Stomach (tissue), 9 donors: ENCODE results near the gene ALPK1. TPM values are rescaled to one million over a fixed set of nuclear protein-coding genes. Genes with fewer than 3 reads are reported as not detected.
A peak's percentile ranks its signal among the peaks of the same experiment; 100 is the strongest.

Experiments used
- DNase-seq, 2 donors: peaks; one replicate each; pipeline versions ENCODE4 v3.0.0 to v3.0.0-alpha.2; 2013 to 2019
- H3K27ac ChIP-seq, 5 donors: fragments of 200-600 bp in 4 of 5; sonication (generic) in 4 of 5; one replicate each; pipeline ENCODE4 v1.5.1; 2013 to 2019; ENCODE audit warnings: mild to moderate bottlenecking in 1 of 5, moderate library complexity in 1 of 5
- H3K27me3 ChIP-seq, 3 donors: fragments of 200-600 bp; sonication (generic); one replicate each; pipeline ENCODE4 v1.5.1; 2017 to 2019; ENCODE audit warnings: mixed run types in 1 of 3
- H3K36me3 ChIP-seq, 4 donors: fragments of 200-600 bp; sonication (generic); 1 replicate in 3 of 4; 2 replicates in 1 of 4; pipeline ENCODE4 v1.5.1; 2016 to 2019
- H3K4me1 ChIP-seq, 4 donors: fragments of 200-600 bp; sonication (generic); one replicate each; pipeline ENCODE4 v1.5.1; 2016 to 2019
- H3K4me3 ChIP-seq, 4 donors: fragments of 200-600 bp; sonication (generic) in 3 of 4; one replicate each; pipeline ENCODE4 v1.5.1; 2016 to 2019; ENCODE audit warnings: mild to moderate bottlenecking in 1 of 4
- H3K9me3 ChIP-seq, 4 donors: fragments of 200-600 bp; sonication (generic); one replicate each; pipeline ENCODE4 v1.5.1; 2016 to 2019
- EP300 ChIP-seq: sonication (generic); formaldehyde crosslinking; IDR thresholded peaks from one replicate; pipeline ENCODE4 v1.6.1; 2017; ENCODE audit warnings: antibody characterized with exemption
- POLR2A ChIP-seq, 4 donors: fragments of 450-650 bp; IDR thresholded peaks; one replicate each; pipeline ENCODE4 v1.6.1; 2016; ENCODE audit warnings: antibody characterized with exemption in 4 of 4, control low read depth in 2 of 4, mild to moderate bottlenecking in 1 of 4, moderate library complexity in 1 of 4
- POLR2AphosphoS5 ChIP-seq, 3 donors: sonication (generic); formaldehyde crosslinking; IDR thresholded peaks; one replicate each; pipeline ENCODE4 v1.6.1; 2016; ENCODE audit warnings: antibody characterized with exemption in 3 of 3
- WGBS, 5 donors: extraction: QIAGEN DNeasy Blood & Tissue Kit in 3 of 5; methylation state at CpG; one replicate each; pipeline versions ENCODE4 v1.1.5 to v1.1.7; 2013 to 2018; 5-methylcytosine and 5-hydroxymethylcytosine counted together
- intact Hi-C: fragments of 100-400 bp; cut with DNase I; formaldehyde crosslinking; loops from one replicate; pipeline ENCODE4 v1.15.1; 2023; ENCODE audit warnings: low total_unique reads
- polyA plus RNA-seq, 3 donors: library from polyadenylated mRNA; stranded (reverse); fragments of 200-250 nt; gene quantifications; one replicate each; pipeline ENCODE4 v1.2.3, GENCODE V29; 2013
- total RNA-seq, 5 donors: library from RNA; depleted of rRNA; stranded (reverse); fragments of >200 nt; gene quantifications; one replicate each; pipeline versions ENCODE4 v1.1.0 to v1.2.3, GENCODE V29; 2014 to 2016
- TF ChIP-seq, protein P1 (sequence below), 7 experiments: fragments of 450-650 bp in 4 of 7; fragments of 200-600 bp in 3 of 7; sonication (generic) in 3 of 7; IDR thresholded peaks; one replicate each; pipeline ENCODE4 v1.5.1; 2016 to 2019; ENCODE audit warnings: antibody characterized with exemption in 7 of 7, control low read depth in 2 of 7, mild to moderate bottlenecking in 1 of 7
- donor health status: healthy with polysubstance abuse.
- donor health status: Bipolar disorder and iron deficiency.
- donor health status: healthy.

ALPK1 gene
- total and polyA plus RNA-seq, 8 donors = 2.9 to 47.7 (median 25.0) TPM

- TF ChIP-seq EP300 (no peak), POLR2A (IDR thresholded peaks at IDR 0.05) (no peak), POLR2AphosphoS5 (IDR thresholded peaks at IDR 0.05) (no peak)
- TF ChIP-seq, protein P1, sequence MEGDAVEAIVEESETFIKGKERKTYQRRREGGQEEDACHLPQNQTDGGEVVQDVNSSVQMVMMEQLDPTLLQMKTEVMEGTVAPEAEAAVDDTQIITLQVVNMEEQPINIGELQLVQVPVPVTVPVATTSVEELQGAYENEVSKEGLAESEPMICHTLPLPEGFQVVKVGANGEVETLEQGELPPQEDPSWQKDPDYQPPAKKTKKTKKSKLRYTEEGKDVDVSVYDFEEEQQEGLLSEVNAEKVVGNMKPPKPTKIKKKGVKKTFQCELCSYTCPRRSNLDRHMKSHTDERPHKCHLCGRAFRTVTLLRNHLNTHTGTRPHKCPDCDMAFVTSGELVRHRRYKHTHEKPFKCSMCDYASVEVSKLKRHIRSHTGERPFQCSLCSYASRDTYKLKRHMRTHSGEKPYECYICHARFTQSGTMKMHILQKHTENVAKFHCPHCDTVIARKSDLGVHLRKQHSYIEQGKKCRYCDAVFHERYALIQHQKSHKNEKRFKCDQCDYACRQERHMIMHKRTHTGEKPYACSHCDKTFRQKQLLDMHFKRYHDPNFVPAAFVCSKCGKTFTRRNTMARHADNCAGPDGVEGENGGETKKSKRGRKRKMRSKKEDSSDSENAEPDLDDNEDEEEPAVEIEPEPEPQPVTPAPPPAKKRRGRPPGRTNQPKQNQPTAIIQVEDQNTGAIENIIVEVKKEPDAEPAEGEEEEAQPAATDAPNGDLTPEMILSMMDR (IDR thresholded peaks at IDR 0.05) = no peak
- no peak overlapping the region for H3K27ac ChIP-seq
- H3K4me1 ChIP-seq = no peaks in the 10 kb centered on the region
- no peaks in the 10 kb centered on the region for H3K27me3 ChIP-seq
- intact Hi-C loops = no loop called here
- no peak overlapping the region for H3K4me3 ChIP-seq
- no peaks in the 10 kb centered on the region for H3K9me3 ChIP-seq
- no peak for DNase-seq
- WGBS, 5 donors = 93 to 95% (median 94%) methylated on average over 5 of the region's 5 CpGs
- peaks cover 0 to 19% (median 4%) of the 10 kb centered on the region in 4 donors for H3K36me3 ChIP-seq
Observed at GRCh38 chr4:112341033-112341432, 43.9 kb downstream of the ALPK1 start.

- Histone ChIP-seq H3K27ac (no peak overlapping the region), H3K9me3 (no peaks in the 10 kb centered on the region), H3K36me3 (peaks cover 0 to 19% (median 2%) of the 10 kb centered on the region in 4 donors), H3K27me3 (no peaks in the 10 kb centered on the region), H3K4me3 (no peak overlapping the region), H3K4me1 (peaks cover 0 to under 1% (median 0%) of the 10 kb centered on the region in 4 donors)
- TF ChIP-seq, protein P1 (IDR thresholded peaks at IDR 0.05) = no peak
- no peak for TF ChIP-seq POLR2AphosphoS5 (IDR thresholded peaks at IDR 0.05)
- no peak for TF ChIP-seq EP300
- intact Hi-C loops = no loop called here
- DNase-seq = no peak
- 76 to 81% (median 78%) methylated on average over 10 of the region's 10 CpGs for WGBS, 5 donors
Observed at GRCh38 chr4:112343330-112344080, 46.3 kb downstream of the ALPK1 start.

GRCh38 chr4:112348488-112349158 is 51.5 kb downstream of the ALPK1 start:
- H3K4me1 ChIP-seq = peaks cover 0 to 4% (median 0%) of the 10 kb centered on the region in 4 donors
- peaks cover 0 to 7% (median 0%) of the 10 kb centered on the region in 4 donors for H3K36me3 ChIP-seq
- no peak overlapping the region for H3K27ac ChIP-seq
- TF ChIP-seq, protein P1 (IDR thresholded peaks at IDR 0.05) = no peak
- no peak for TF ChIP-seq POLR2A (IDR thresholded peaks at IDR 0.05)
- TF ChIP-seq POLR2AphosphoS5 (IDR thresholded peaks at IDR 0.05) = no peak
- H3K27me3 ChIP-seq = no peaks in the 10 kb centered on the region
- H3K4me3 ChIP-seq = no peak overlapping the region
- intact Hi-C loops = no loop called here
- H3K9me3 ChIP-seq = no peaks in the 10 kb centered on the region
- DNase-seq = peak in 1 of 2 donors; percentile 59
- WGBS, 5 donors = 61 to 72% (median 65%) methylated on average over 11 of the region's 11 CpGs

GRCh38 chr4:112352736-112353135 is 55.6 kb downstream of the ALPK1 start:
- H3K9me3 ChIP-seq = no peaks in the 10 kb centered on the region
- no peak for DNase-seq
- intact Hi-C loops = no loop called here
- H3K4me3 ChIP-seq = no peak overlapping the region
- no peak overlapping the region for H3K27ac ChIP-seq
- peaks cover 0 to 4% (median 0%) of the 10 kb centered on the region in 4 donors for H3K4me1 ChIP-seq
- peaks cover 0 to 21% (median 17%) of the 10 kb centered on the region in 4 donors for H3K36me3 ChIP-seq
- TF ChIP-seq, protein P1 (IDR thresholded peaks at IDR 0.05) = no peak
- TF ChIP-seq POLR2AphosphoS5 (IDR thresholded peaks at IDR 0.05) (no peak), POLR2A (IDR thresholded peaks at IDR 0.05) (no peak), EP300 (no peak)
- no peaks in the 10 kb centered on the region for H3K27me3 ChIP-seq
